Central memory CD4-positive, alpha-beta T cell (primary cell): ENCODE results near the gene NDUFS2.

ENCODE experiments used
- DNase-seq: peaks from one replicate; pipeline ENCODE4 v3.0.0; 2022

The NDUFS2 gene

GRCh38 chr1:161196521-161197451, 5.4 kb upstream of the NDUFS2 start:
- no peak for DNase-seq

- DNase-seq = no peak
Measured at GRCh38 chr1:161197560-161198193, 4.5 kb upstream of the NDUFS2 start.

- no peak for DNase-seq
Measured at GRCh38 chr1:161198194-161198896, 3.8 kb upstream of the NDUFS2 start.

- no peak for DNase-seq
Measured at GRCh38 chr1:161198897-161199431, 3.2 kb upstream of the NDUFS2 start, which contains the start of gene ADAMTS4. Gene ADAMTS4, minus strand, starts transcription at chr1:161199054. Its CDS starts 427 bp downstream, at chr1:161198627.

GRCh38 chr1:161199506-161200139, 2.5 kb upstream of the NDUFS2 start:
- DNase-seq = no peak

- no peak for DNase-seq
Measured at GRCh38 chr1:161200421-161200991, 1.7 kb upstream of the NDUFS2 start.

GRCh38 chr1:161200992-161201835, 953 bp upstream of the NDUFS2 start:
- no peak for DNase-seq

GRCh38 chr1:161206411-161207140, 4.4 kb downstream of the NDUFS2 start:
- DNase-seq = no peak

- DNase-seq = no peak
Measured at GRCh38 chr1:161207173-161207572, 5.0 kb downstream of the NDUFS2 start.

GRCh38 chr1:161209790-161210409, 7.7 kb downstream of the NDUFS2 start:
- peak; percentile 52 for DNase-seq

GRCh38 chr1:161214369-161214768, 12.2 kb downstream of the NDUFS2 start:
- DNase-seq = no peak

- no peak for DNase-seq
Measured at GRCh38 chr1:161215076-161215475, 12.9 kb downstream of the NDUFS2 start, which contains the start of gene FCER1G. Gene FCER1G, plus strand, starts transcription at chr1:161215295. Its CDS starts 27 bp downstream, at chr1:161215322.

GRCh38 chr1:161216945-161217712, 15.0 kb downstream of the NDUFS2 start:
- no peak for DNase-seq

- DNase-seq = no peak
Measured at GRCh38 chr1:161217831-161218230, 15.7 kb downstream of the NDUFS2 start.

GRCh38 chr1:161218301-161219077, 16.3 kb downstream of the NDUFS2 start:
- no peak for DNase-seq

- no peak for DNase-seq
Measured at GRCh38 chr1:161219078-161219892, 17.1 kb downstream of the NDUFS2 start.

- no peak for DNase-seq
Measured at GRCh38 chr1:161220002-161220401, 17.8 kb downstream of the NDUFS2 start.
